Measurements from ENCODE around the gene SLC7A8. TPM values are rescaled to one million over a fixed set of nuclear protein-coding genes. Genes with fewer than 3 reads are reported as not detected.

The SLC7A8 gene
- total and polyA plus RNA-seq, 10 of the 15 experiments (the other 5 are each of a cell fraction or from before 2014, with no cell fraction given) = 0.06 to 0.28 (median 0.21) TPM; not detected in 7

DNA sequence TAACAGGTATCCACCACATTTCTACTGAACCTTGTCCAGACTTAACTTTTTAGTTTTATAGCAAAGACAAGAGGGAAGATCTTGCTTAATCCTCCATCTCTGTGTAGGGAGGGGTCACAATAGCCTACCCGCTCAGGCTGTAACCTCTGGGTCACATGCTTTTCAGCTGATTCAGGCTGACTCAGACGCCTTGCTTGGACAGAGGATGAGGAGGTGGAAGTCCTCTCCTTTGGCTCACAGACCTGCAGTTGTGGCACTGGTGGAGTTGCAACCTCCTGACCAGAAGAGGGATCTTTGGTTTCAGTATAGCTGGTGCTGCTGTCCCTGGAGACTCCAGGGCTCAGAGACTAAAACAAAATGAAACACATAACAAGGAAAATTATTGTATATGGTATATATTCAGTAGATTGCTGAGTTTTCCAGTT lies 104.8 kb downstream of the SLC7A8 start (continued):
- TF ChIP-seq, protein P1, sequence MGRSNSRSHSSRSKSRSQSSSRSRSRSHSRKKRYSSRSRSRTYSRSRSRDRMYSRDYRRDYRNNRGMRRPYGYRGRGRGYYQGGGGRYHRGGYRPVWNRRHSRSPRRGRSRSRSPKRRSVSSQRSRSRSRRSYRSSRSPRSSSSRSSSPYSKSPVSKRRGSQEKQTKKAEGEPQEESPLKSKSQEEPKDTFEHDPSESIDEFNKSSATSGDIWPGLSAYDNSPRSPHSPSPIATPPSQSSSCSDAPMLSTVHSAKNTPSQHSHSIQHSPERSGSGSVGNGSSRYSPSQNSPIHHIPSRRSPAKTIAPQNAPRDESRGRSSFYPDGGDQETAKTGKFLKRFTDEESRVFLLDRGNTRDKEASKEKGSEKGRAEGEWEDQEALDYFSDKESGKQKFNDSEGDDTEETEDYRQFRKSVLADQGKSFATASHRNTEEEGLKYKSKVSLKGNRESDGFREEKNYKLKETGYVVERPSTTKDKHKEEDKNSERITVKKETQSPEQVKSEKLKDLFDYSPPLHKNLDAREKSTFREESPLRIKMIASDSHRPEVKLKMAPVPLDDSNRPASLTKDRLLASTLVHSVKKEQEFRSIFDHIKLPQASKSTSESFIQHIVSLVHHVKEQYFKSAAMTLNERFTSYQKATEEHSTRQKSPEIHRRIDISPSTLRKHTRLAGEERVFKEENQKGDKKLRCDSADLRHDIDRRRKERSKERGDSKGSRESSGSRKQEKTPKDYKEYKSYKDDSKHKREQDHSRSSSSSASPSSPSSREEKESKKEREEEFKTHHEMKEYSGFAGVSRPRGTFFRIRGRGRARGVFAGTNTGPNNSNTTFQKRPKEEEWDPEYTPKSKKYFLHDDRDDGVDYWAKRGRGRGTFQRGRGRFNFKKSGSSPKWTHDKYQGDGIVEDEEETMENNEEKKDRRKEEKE (IDR thresholded peaks at IDR 0.05) = no peak
- TF ChIP-seq, protein P2, sequence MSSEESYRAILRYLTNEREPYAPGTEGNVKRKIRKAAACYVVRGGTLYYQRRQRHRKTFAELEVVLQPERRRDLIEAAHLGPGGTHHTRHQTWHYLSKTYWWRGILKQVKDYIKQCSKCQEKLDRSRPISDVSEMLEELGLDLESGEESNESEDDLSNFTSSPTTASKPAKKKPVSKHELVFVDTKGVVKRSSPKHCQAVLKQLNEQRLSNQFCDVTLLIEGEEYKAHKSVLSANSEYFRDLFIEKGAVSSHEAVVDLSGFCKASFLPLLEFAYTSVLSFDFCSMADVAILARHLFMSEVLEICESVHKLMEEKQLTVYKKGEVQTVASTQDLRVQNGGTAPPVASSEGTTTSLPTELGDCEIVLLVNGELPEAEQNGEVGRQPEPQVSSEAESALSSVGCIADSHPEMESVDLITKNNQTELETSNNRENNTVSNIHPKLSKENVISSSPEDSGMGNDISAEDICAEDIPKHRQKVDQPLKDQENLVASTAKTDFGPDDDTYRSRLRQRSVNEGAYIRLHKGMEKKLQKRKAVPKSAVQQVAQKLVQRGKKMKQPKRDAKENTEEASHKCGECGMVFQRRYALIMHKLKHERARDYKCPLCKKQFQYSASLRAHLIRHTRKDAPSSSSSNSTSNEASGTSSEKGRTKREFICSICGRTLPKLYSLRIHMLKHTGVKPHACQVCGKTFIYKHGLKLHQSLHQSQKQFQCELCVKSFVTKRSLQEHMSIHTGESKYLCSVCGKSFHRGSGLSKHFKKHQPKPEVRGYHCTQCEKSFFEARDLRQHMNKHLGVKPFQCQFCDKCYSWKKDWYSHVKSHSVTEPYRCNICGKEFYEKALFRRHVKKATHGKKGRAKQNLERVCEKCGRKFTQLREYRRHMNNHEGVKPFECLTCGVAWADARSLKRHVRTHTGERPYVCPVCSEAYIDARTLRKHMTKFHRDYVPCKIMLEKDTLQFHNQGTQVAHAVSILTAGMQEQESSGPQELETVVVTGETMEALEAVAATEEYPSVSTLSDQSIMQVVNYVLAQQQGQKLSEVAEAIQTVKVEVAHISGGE (CRISPR knock-in tag; IDR thresholded peaks at IDR 0.05) = no peak
- TF ChIP-seq FOXK2 (IDR thresholded peaks at IDR 0.05) = no peak

DNA sequence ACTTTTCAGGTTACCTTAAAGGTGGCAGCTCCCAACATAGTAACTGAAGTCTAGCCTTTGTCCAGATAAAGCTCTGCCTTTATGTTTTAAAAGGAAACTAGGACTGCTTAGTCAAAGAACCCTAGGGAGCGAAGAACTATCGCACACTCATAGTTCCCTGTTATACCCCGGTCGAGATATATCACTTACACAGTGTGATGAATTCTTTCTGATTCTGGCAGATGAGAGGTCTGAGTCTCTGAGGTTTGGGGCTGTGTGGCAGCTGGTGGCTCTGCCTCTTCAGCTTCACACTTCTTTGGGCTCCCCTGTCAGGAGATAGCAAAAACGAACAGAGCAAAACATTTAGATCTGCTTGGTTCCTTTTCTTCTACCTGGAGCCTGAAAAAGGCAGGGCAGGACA lies 105.5 kb downstream of the SLC7A8 start:
- Histone ChIP-seq H3K9me3 (replicated peaks; ENCODE audit: control insufficient read depth, insufficient read depth, low read length) (no peaks in the 10 kb centered on the region), H2AFZ (ENCODE audit: control insufficient read depth, low read depth, low read length) (no peak overlapping the region), H4K20me1 (ENCODE audit: control insufficient read depth, insufficient read depth) (no peaks in the 10 kb centered on the region), H3K27me3 (replicated peaks in 1 of 2; ENCODE audit: control insufficient read depth in 2 of 2, insufficient read depth in 2 of 2, low read length in 1 of 2) (no peaks in the 10 kb centered on the region), H3K27ac (ENCODE audit: control insufficient read depth, insufficient read depth) (no peak overlapping the region), H3K79me2 (ENCODE audit: control insufficient read depth, insufficient read depth, low read length) (no peaks in the 10 kb centered on the region), H3K4me1 (ENCODE audit: control insufficient read depth, insufficient read depth, low read length) (no peaks in the 10 kb centered on the region), H3K9ac (ENCODE audit: control insufficient read depth, insufficient read depth, low read length) (no peak overlapping the region), H3K36me3 (ENCODE audit: control insufficient read depth in 2 of 2, insufficient read depth in 2 of 2, low read length in 1 of 2) (peaks cover 25 to 58% of the 10 kb centered on the region in 2 experiments), H3K4me2 (ENCODE audit: control insufficient read depth, insufficient read depth) (no peak overlapping the region), H3K4me3 (no peak overlapping the region)
- no TSS peak for BruUV-seq (replicated peaks)
- 78% methylated on average over 5 of the region's 5 CpGs for WGBS (ENCODE audit: insufficient coverage, insufficient replicate concordance, low lambda C conversion rate, missing lambda C conversion rate)
- POLR2A ChIA-PET = interaction anchor here (1.5 kb wide), 2 partner anchors 9 to 17 kb away, joined by 4 to 6 read pairs; partner anchors contain the start of genes ACIN1 and C14orf119
- no peak for FAIRE-seq
- intact Hi-C loops (cut with micrococcal nuclease; ENCODE audit: unreplicated experiment) = no loop called here
- TF ChIP-seq, protein P3, sequence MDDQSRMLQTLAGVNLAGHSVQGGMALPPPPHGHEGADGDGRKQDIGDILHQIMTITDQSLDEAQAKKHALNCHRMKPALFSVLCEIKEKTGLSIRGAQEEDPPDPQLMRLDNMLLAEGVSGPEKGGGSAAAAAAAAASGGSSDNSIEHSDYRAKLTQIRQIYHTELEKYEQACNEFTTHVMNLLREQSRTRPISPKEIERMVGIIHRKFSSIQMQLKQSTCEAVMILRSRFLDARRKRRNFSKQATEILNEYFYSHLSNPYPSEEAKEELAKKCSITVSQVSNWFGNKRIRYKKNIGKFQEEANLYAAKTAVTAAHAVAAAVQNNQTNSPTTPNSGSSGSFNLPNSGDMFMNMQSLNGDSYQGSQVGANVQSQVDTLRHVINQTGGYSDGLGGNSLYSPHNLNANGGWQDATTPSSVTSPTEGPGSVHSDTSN (IDR thresholded peaks at IDR 0.05; ENCODE audit: insufficient replicate concordance, low read depth, low read length) = no peak
- no peak for ATAC-seq
- no peak for DNase-seq (ENCODE audit: low read depth, low spot score)
- in situ Hi-C loops (cut with MboI) = no loop called here
- RAD21 ChIA-PET (ENCODE audit: unreplicated experiment) = interaction anchor here (1.1 to 3.2 kb wide), 5 partner anchors 10 to 105 kb away, joined by 3 to 19 read pairs (median 9); partner anchors contain the start of genes ACIN1 and C14orf119
- CTCF ChIA-PET = interaction anchor here (0.8 to 7.5 kb wide), 23 partner anchors 8 to 260 kb away, joined by 3 to 80 read pairs (median 7); partner anchors contain the start of genes ACIN1, AJUBA, C14orf119 and PRMT5
- SMC1A ChIA-PET (ENCODE audit: uncharacterized antibody, unreplicated experiment) = interaction anchor here (0.9 to 2.6 kb wide), 11 partner anchors 9 to 104 kb away, joined by 3 to 15 read pairs (median 5); partner anchors contain the start of genes ACIN1, C14orf119 and CDH24

Data from GM12878 (cell line).